Common myeloid progenitor, CD34-positive (primary cell): ENCODE results near the gene SNED1.

Experiments used
- CTCF ChIA-PET: fragments of 350-600 bp; sonication (Branson Sonifier 250); formaldehyde crosslinking; loops from one replicate; lab custom pipeline; 2021; ENCODE audit warnings: antibody characterized with exemption; lab: Charles Lee
- POLR2A ChIA-PET: fragments of 350-600 bp; sonication (Branson Sonifier 250); formaldehyde crosslinking; loops from one replicate; lab custom pipeline; 2021; ENCODE audit warnings: antibody characterized with exemption; lab: Charles Lee
- DNase-seq, 3 donors: peaks; one replicate each; pipeline versions ENCODE4 v3.0.0 to v3.0.0-alpha.2; 2013
- H3K27ac ChIP-seq, 2 experiments: 1 replicate in 1 of 2; 2 replicates in 1 of 2; pipeline ENCODE4 v1.7.0; 2013; ENCODE audit warnings: inconsistent platforms in 2 of 2, low read length in 2 of 2, mild to moderate bottlenecking in 2 of 2, low read depth in 1 of 2, moderate library complexity in 1 of 2; ENCODE audit not compliant: severe bottlenecking in 2 of 2, insufficient read depth in 1 of 2, poor library complexity in 1 of 2
- H3K27me3 ChIP-seq, 5 experiments: replicated peaks in 2 of 5; 1 replicate in 3 of 5; 2 replicates in 2 of 5; pipeline versions ENCODE4 v1.6.1 to v1.7.0; 2013; ENCODE audit warnings: low read length in 4 of 5, mild to moderate bottlenecking in 2 of 5, moderate library complexity in 2 of 5, inconsistent platforms in 1 of 5; ENCODE audit not compliant: insufficient read depth in 5 of 5, control insufficient read depth in 4 of 5
- H3K36me3 ChIP-seq, 4 experiments: 1 replicate in 2 of 4; 2 replicates in 2 of 4; pipeline versions ENCODE4 v1.6.1 to v1.7.0; 2013; ENCODE audit warnings: low read length in 3 of 4, control low read depth in 1 of 4, mild to moderate bottlenecking in 1 of 4; ENCODE audit not compliant: control insufficient read depth in 4 of 4, insufficient read depth in 4 of 4
- H3K4me1 ChIP-seq, 4 experiments: 1 replicate in 3 of 4; 2 replicates in 1 of 4; pipeline versions ENCODE4 v1.6.1 to v1.7.1; 2013; ENCODE audit warnings: low read length in 3 of 4, mild to moderate bottlenecking in 3 of 4, control low read depth in 1 of 4, inconsistent platforms in 1 of 4, moderate library complexity in 1 of 4; ENCODE audit not compliant: control insufficient read depth in 4 of 4, insufficient read depth in 4 of 4; ENCODE audit errors: control extremely low read depth in 1 of 4
- H3K4me3 ChIP-seq, 7 experiments: 1 replicate in 4 of 7; 2 replicates in 3 of 7; pipeline versions ENCODE4 v1.5.1 to v1.7.0; 2013; ENCODE audit warnings: mild to moderate bottlenecking in 7 of 7, low read length in 6 of 7, moderate library complexity in 6 of 7, inconsistent platforms in 2 of 7, low read depth in 2 of 7, control low read depth in 1 of 7; ENCODE audit not compliant: insufficient read depth in 4 of 7, control insufficient read depth in 1 of 7; ENCODE audit errors: extremely low read depth in 1 of 7
- H3K9me3 ChIP-seq, 5 experiments: 1 replicate in 4 of 5; 2 replicates in 1 of 5; pipeline versions ENCODE4 v1.6.1 to v1.7.1; 2013; ENCODE audit warnings: low read length in 4 of 5, mild to moderate bottlenecking in 2 of 5, inconsistent platforms in 1 of 5, low read depth in 1 of 5, moderate library complexity in 1 of 5; ENCODE audit not compliant: control insufficient read depth in 4 of 5, insufficient read depth in 2 of 5; ENCODE audit errors: control extremely low read depth in 1 of 5
- WGBS: methylation state at CpG from one replicate; pipeline ENCODE4 v1.1.5; 2013; ENCODE audit not compliant: insufficient coverage; 5-methylcytosine and 5-hydroxymethylcytosine counted together

The SNED1 gene

DNA sequence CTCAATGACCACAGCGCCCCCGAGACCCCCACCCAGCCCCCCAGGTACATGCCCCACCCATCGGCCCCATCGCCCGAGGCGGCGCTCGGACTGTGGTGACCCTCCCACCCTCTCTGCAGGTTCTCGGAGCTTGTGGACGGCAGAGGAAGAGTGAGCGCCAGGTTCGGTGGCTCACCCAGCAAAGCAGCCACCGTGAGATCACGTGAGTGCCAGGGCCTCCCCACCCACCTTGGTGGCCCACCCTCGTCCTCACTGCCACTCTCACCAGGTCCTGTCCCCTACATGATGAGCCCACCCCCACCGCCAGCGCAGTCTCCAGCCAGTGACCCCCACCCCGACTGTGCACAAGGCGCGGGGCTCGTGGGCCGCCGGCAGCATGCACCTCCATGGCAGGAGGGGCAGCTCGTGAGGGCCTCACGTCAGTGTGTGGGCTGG is 73.3 kb downstream of the SNED1 start:
- Histone ChIP-seq H3K4me1 (no peaks in the 10 kb centered on the region), H3K4me3 (no peak overlapping the region), H3K36me3 (peaks cover 2 to 26% (median 5%) of the 10 kb centered on the region in 4 experiments), H3K9me3 (no peaks in the 10 kb centered on the region), H3K27me3 (peaks cover 0 to 2% (median 0%) of the 10 kb centered on the region in 5 experiments), H3K27ac (no peak overlapping the region)
- WGBS = 97% methylated on average over 16 of the region's 25 CpGs
- CTCF ChIA-PET = no interaction called here
- no peak for DNase-seq
- POLR2A ChIA-PET = no interaction called here

DNA sequence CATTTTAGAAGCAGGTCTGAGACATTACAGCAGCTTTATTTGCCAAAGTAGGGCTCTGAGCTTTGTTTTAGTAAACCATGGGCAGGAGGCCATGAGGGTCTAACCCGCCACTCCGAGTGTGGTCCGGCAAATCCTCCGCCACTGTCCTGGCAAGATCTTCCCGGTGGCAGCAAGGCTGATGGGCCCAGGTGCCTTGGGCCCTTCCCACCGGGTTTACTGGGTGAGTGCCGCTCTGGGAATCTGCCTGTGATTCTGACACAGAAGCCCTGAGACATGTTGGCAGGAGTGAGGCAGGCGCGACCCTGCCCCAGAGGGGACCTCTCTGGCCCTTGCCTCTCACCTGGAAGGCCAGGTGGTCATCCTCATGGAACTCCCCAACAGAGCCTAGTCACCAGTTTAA is 73.7 kb downstream of the SNED1 start:
- Histone ChIP-seq H3K27ac (no peak overlapping the region), H3K4me3 (no peak overlapping the region), H3K9me3 (no peaks in the 10 kb centered on the region), H3K27me3 (peaks cover 0 to 2% (median 0%) of the 10 kb centered on the region in 5 experiments), H3K4me1 (no peaks in the 10 kb centered on the region), H3K36me3 (peaks cover 2 to 26% (median 5%) of the 10 kb centered on the region in 4 experiments)
- WGBS = 98% methylated on average over 9 of the region's 9 CpGs
- no peak for DNase-seq
- CTCF ChIA-PET = no interaction called here
- POLR2A ChIA-PET = no interaction called here

DNA sequence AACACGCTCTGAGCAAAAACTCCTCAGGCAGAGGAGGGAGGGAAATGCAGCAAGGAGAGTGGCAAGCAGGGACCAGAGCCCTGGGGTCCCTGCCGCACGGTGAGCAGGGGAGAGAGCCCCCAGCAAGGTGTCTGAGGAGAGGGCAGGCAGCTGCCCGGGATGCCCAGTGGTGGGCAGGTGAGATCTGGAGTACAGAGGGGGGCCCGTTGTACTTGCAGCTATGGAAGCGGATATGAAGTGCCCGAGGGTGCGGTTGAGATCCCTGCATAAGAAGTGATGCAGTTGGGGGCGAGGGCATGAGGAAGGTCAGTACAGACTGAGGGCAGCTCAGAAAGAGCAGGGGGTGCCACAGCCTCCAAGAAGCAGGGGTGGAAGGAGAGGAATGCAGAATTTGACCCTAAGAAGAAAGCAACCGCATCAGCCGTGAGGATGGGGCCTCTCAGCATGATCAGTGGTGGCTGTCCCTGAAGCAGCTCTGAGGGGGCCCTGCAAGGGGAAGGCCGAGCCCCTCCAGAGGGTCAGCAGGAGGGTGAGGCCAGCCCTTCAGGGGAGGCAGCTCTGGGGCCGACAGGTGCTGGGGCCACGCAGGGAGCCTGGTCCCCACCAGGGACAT is 74.2 kb downstream of the SNED1 start:
- ChIA-PET POLR2A (no interaction called here), CTCF (interaction anchor here (1.0 kb wide), 1 partner anchor 78 kb away, joined by 3 read pairs; no protein-coding TSS in a partner anchor)
- no peak overlapping the region for H3K4me3 ChIP-seq
- H3K27ac ChIP-seq = no peak overlapping the region
- peaks cover 0 to 2% (median 0%) of the 10 kb centered on the region in 5 experiments for H3K27me3 ChIP-seq
- WGBS = 96% methylated on average over 13 of the region's 14 CpGs
- peaks cover 2 to 25% (median 5%) of the 10 kb centered on the region in 4 experiments for H3K36me3 ChIP-seq
- no peaks in the 10 kb centered on the region for H3K9me3 ChIP-seq
- H3K4me1 ChIP-seq = no peaks in the 10 kb centered on the region
- no peak for DNase-seq

DNA sequence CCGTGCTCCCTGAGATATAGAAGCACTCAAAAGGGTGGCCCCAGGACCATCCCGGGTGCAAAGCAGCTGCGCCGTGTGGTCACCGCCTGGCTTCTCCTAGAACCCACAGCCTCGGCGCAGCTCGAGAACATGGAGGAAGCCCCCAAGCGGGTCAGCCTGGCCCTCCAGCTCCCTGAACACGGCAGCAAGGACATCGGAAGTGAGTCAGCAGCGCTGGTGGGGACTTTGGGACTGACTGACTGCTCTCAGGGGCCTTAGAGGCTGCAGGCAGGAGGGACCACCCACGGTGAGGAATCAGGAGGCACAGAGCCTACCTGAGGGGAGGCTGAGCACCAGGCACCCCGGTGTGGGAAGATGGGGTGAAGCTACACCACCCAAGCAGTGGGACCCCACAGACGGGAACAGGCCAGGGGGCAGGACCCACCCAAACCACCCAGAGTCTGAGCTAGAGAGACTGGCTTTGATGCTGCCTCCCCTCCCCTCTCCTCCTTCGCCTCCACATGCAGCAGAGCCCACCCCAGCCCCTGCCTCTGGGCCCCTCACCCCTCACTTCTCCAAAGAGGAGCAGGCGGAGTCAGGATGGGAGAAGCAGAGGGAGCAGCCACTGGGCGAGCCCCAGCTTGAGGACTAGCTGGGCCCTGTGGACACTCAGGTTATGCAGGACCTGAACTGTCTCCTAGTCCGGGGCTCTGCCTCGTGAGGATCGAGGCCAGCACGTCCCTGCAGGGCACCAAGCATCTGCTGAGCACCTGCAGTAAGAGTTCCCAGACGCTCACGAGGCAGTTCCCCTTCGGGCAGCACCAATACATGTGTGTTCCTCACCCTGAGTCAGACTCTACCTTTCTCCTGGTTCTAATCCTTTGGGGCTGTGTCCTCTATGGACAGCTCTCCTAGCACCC is 75.0 kb downstream of the SNED1 start:
- Histone ChIP-seq H3K27me3 (peaks cover 0 to under 1% (median 0%) of the 10 kb centered on the region in 5 experiments), H3K4me3 (no peak overlapping the region), H3K36me3 (peaks cover 2 to 25% (median 5%) of the 10 kb centered on the region in 4 experiments), H3K9me3 (no peaks in the 10 kb centered on the region), H3K27ac (no peak overlapping the region), H3K4me1 (no peaks in the 10 kb centered on the region)
- CTCF ChIA-PET = interaction anchor here (1.0 kb wide), 1 partner anchor 77 kb away, joined by 3 read pairs; no protein-coding TSS in a partner anchor
- DNase-seq = no peak
- POLR2A ChIA-PET = no interaction called here
- WGBS = 95% methylated on average over 20 of the region's 25 CpGs

DNA sequence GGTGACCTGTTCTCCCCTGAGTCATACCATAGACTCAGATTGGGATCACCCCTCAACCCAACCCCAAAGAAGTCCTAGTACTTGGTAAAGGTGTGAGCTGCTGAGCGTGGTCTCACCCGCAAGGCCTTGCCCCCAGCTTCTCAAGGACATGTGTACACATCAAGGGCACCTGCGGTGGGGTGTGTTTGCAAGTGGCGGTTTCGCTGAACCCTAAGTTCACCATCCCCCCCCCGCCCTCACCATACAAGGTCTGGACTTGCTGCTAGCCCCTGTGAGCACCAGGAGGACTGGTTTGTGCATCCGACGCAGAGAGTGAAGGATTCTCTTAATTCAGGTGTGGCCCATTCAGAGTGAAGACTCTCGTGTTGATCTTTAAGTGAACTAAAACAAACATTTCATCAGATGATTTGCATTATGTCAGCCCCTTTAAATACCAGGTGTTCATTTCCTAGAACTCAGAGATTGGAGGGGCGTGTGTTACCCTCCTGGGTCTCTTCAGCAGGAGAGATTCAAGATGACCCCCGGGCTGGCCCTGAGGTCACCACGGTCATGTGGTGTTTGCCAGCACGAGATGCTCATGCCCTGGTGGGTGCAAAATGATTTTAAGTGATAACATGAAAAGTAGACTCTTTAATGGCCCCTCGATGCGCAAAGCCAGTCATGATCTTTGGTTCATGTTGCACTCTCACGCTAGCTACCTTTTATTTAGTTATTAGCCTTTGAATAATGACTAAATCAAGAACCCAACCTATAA is 75.8 kb downstream of the SNED1 start:
- CTCF ChIA-PET = no interaction called here

DNA sequence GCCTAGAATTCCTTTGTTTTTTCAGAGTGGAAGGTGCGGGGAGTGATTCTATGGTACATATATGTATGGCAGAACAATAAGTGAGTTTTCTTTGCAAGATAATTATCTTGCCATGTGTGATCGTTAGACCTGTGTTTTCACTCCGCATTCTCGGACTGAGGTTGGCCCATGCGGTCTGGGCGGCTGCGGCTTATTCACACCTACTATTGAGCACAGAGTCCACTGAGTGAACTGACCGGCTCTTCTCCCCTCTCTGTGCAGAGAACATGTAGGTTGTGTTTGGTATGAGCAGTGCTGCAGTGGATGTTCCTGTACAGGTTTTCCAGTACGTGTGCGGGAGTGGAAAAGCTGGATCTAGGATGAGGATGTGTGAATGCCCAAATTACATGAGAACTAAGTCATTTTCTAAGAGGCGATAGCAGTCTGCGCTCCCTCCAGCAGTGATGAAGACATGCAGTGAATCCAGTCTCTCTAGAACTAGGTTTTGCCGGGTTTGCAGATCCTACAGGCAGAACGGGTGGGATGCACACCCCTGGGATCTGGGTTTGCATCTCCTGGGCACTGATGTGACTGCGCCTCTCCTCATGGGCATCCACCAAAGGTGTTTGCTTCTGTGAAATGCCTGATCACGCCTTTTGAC is 76.6 kb downstream of the SNED1 start:
- Histone ChIP-seq H3K4me3 (no peak overlapping the region), H3K9me3 (no peaks in the 10 kb centered on the region), H3K4me1 (no peaks in the 10 kb centered on the region), H3K27ac (no peak overlapping the region), H3K27me3 (no peaks in the 10 kb centered on the region), H3K36me3 (peaks cover 2 to 24% (median 5%) of the 10 kb centered on the region in 4 experiments)
- ChIA-PET CTCF (no interaction called here), POLR2A (no interaction called here)
- no peak for DNase-seq
- WGBS = 98% methylated on average over 10 of the region's 16 CpGs

More for the DNA sequence above, 75.8 kb downstream of the SNED1 start:
- no peaks in the 10 kb centered on the region for H3K4me1 ChIP-seq
- WGBS = 98% methylated on average over 12 of the region's 16 CpGs
- H3K4me3 ChIP-seq = no peak overlapping the region
- H3K9me3 ChIP-seq = no peaks in the 10 kb centered on the region
- POLR2A ChIA-PET = no interaction called here
- no peak for DNase-seq
- H3K27me3 ChIP-seq = no peaks in the 10 kb centered on the region
- no peak overlapping the region for H3K27ac ChIP-seq
- peaks cover 2 to 25% (median 5%) of the 10 kb centered on the region in 4 experiments for H3K36me3 ChIP-seq
